IMR-90 (cell line): Measurements from ENCODE around the gene HECTD1. TPM values are rescaled to one million over a fixed set of nuclear protein-coding genes. Genes with fewer than 3 reads are reported as not detected.
"Not testable (repeated sequence)": the region's sequence is repeated elsewhere in the genome, so short reads cannot be mapped to it uniquely, and the experiment has no call there.

Experiments used
- ATAC-seq: fragments of 200-7000 bp; cut with Tn5 transposase; 2 replicates; pipeline ENCODE4 v1.9.1; 2020; ENCODE audit warnings: low read depth, mild to moderate bottlenecking, moderate library complexity
- BruUV-seq: library from RNA; stranded (reverse); fragments of 400-500 nt; replicated peaks from 2 replicates; lab custom pipeline; 2021; lab: Mats Ljungman, UMichigan
- CTCF ChIA-PET: fragments of 300-600 bp; formaldehyde crosslinking; extraction: SDS; loops from one replicate; lab custom pipeline; 2021; ENCODE audit warnings: antibody characterized with exemption; lab: Yijun Ruan, JAX
- POLR2A ChIA-PET: fragments of 300-600 bp; sonication (Branson Sonifier 250); formaldehyde crosslinking; loops from one replicate; lab custom pipeline; 2022; ENCODE audit warnings: antibody characterized with exemption; ENCODE audit not compliant: unreplicated experiment; lab: Charles Lee
- DNase-seq: peaks from one replicate; pipeline ENCODE4 v3.0.0; 2013
- H2AFZ ChIP-seq: replicated peaks from 2 replicates; pipeline ENCODE3; 2013; ENCODE audit warnings: low read length, mild to moderate bottlenecking; ENCODE audit not compliant: poor library complexity
- H2AK5ac ChIP-seq: 2 replicates; pipeline ENCODE4 v1.6.1; 2013; ENCODE audit warnings: low read depth, low read length, inconsistent platforms
- H2AK9ac ChIP-seq: replicated peaks from 2 replicates; pipeline ENCODE3; 2013; ENCODE audit warnings: mild to moderate bottlenecking, low read depth, low read length, moderate library complexity; ENCODE audit not compliant: poor library complexity
- H2BK120ac ChIP-seq: 2 replicates; pipeline ENCODE4 v1.6.1; 2013; ENCODE audit warnings: low read depth, low read length, inconsistent platforms
- H2BK15ac ChIP-seq: 3 replicates; pipeline ENCODE4 v1.6.1; 2013; ENCODE audit warnings: low read depth, low read length, inconsistent platforms
- H2BK20ac ChIP-seq: 2 replicates; pipeline ENCODE4 v1.6.1; 2013; ENCODE audit warnings: low read depth, mild to moderate bottlenecking, inconsistent platforms, low read length, moderate library complexity
- H2BK5ac ChIP-seq: 2 replicates; pipeline ENCODE4 v1.6.1; 2013; ENCODE audit warnings: mild to moderate bottlenecking, low read depth, low read length, inconsistent platforms; ENCODE audit not compliant: poor library complexity, severe bottlenecking
- H3K14ac ChIP-seq: replicated peaks from 2 replicates; pipeline ENCODE4 v1.6.1; 2013; ENCODE audit warnings: low read depth, low read length, inconsistent platforms
- H3K18ac ChIP-seq: 2 replicates; pipeline ENCODE4 v1.6.1; 2013; ENCODE audit warnings: low read depth, low read length, control low read depth
- H3K23ac ChIP-seq: 2 replicates; pipeline ENCODE4 v1.6.1; 2013; ENCODE audit warnings: low read depth, low read length, inconsistent platforms
- H3K27ac ChIP-seq: 2 replicates; pipeline ENCODE4 v1.5.1; 2013; ENCODE audit warnings: mild to moderate bottlenecking, control low read depth, low read length; ENCODE audit not compliant: insufficient read depth
- H3K27me3 ChIP-seq: 2 replicates; pipeline ENCODE4 v1.6.1; 2013; ENCODE audit warnings: low read length; ENCODE audit not compliant: control insufficient read depth, insufficient read depth
- H3K36me3 ChIP-seq: 2 replicates; pipeline ENCODE4 v1.6.1; 2013; ENCODE audit warnings: low read length, mixed read lengths; ENCODE audit not compliant: control insufficient read depth, insufficient read depth
- H3K4ac ChIP-seq: 2 replicates; pipeline ENCODE4 v1.6.1; 2013; ENCODE audit warnings: low read depth, low read length, inconsistent platforms
- H3K4me1 ChIP-seq: 2 replicates; pipeline ENCODE4 v1.6.1; 2013; ENCODE audit warnings: low read length, mixed read lengths; ENCODE audit not compliant: control insufficient read depth, insufficient read depth
- H3K4me2 ChIP-seq: 2 replicates; pipeline ENCODE4 v1.6.1; 2013; ENCODE audit warnings: low read depth, mild to moderate bottlenecking, control low read depth, low read length, moderate library complexity
- H3K4me3 ChIP-seq: 2 replicates; pipeline ENCODE4 v1.5.1; 2013; ENCODE audit warnings: low read depth, mild to moderate bottlenecking, control low read depth, low read length, moderate library complexity; ENCODE audit not compliant: insufficient read depth
- H3K56ac ChIP-seq: 2 replicates; pipeline ENCODE4 v1.6.1; 2013; ENCODE audit warnings: low read length, inconsistent platforms; ENCODE audit not compliant: insufficient read depth; ENCODE audit errors: extremely low read depth
- H3K79me1 ChIP-seq, 2 experiments: 2 replicates each; pipeline ENCODE4 v1.6.1; 2013; ENCODE audit warnings: low read length in 2 of 2, inconsistent platforms in 1 of 2, low read depth in 1 of 2
- H3K9ac ChIP-seq: 2 replicates; pipeline ENCODE4 v1.6.1; 2013; ENCODE audit warnings: low read depth, low read length, control low read depth
- H3K9me1 ChIP-seq: 2 replicates; pipeline ENCODE4 v1.6.1; 2013; ENCODE audit warnings: low read length, inconsistent platforms; ENCODE audit not compliant: insufficient read depth
- H3K9me3 ChIP-seq: 2 replicates; pipeline ENCODE4 v1.6.1; 2013; ENCODE audit warnings: low read length; ENCODE audit not compliant: control insufficient read depth, insufficient read depth
- H4K20me1 ChIP-seq: 2 replicates; pipeline ENCODE4 v1.6.1; 2013; ENCODE audit warnings: low read length, inconsistent platforms; ENCODE audit not compliant: insufficient read depth
- H4K5ac ChIP-seq: 2 replicates; pipeline ENCODE4 v1.6.1; 2013; ENCODE audit warnings: mild to moderate bottlenecking, low read depth, low read length, control low read depth
- H4K8ac ChIP-seq, 2 experiments: 2 replicates each; pipeline ENCODE4 v1.6.1; 2013; ENCODE audit warnings: low read depth in 2 of 2, low read length in 2 of 2, control low read depth in 1 of 2, inconsistent platforms in 1 of 2
- H4K91ac ChIP-seq: 2 replicates; pipeline ENCODE4 v1.6.1; 2013; ENCODE audit warnings: low read depth, low read length, inconsistent platforms; ENCODE audit not compliant: insufficient read depth
- WGBS, 2 experiments: methylation state at CpG; one replicate each; pipeline versions ENCODE4 v1.1.5 to v1.1.7; 2013; ENCODE audit warnings: missing lambda C conversion rate in 2 of 2; ENCODE audit not compliant: insufficient read length in 1 of 2; ENCODE audit errors: extremely low coverage in 2 of 2; 5-methylcytosine and 5-hydroxymethylcytosine counted together
- dilution Hi-C: fragments of 300-500 bp; cut with HindIII; formaldehyde crosslinking; loops from one replicate; pipeline ENCODE4 v1.14.3; 2018; ENCODE audit warnings: low sequenced_read_pairs; ENCODE audit not compliant: unreplicated experiment
- in situ Hi-C: fragments of 300-500 bp; cut with MboI; formaldehyde crosslinking; loops from 3 replicates; pipeline ENCODE4 v1.14.3; 2019; ENCODE audit warnings: low sequenced_read_pairs, inconsistent platforms, mixed read lengths
- intact Hi-C: fragments of 100-400 bp; cut with micrococcal nuclease; formaldehyde crosslinking; loops from 2 replicates; pipeline ENCODE4 v1.10.0; 2022
- polyA plus RNA-seq, 3 experiments: library from polyadenylated mRNA; depleted of rRNA; stranded (reverse); fragments of >200 nt; gene quantifications; 2 replicates each; pipeline ENCODE4 v1.2.3, GENCODE V29; 2012; ENCODE audit warnings: low replicate concordance in 1 of 3
- total RNA-seq: library from RNA; depleted of rRNA; stranded (reverse); fragments of >200 nt; gene quantifications from 2 replicates; pipeline ENCODE4 v1.2.3, GENCODE V29; 2012

The HECTD1 gene
- total and polyA plus RNA-seq, 2 of the 4 experiments (the other 2 are of a cell fraction): 48.5 to 228 TPM

GRCh38 chr14:31255918-31256317 is 48.3 kb upstream of the HECTD1 start:
- H4K5ac ChIP-seq, H3K4me2 ChIP-seq, H3K23ac ChIP-seq, H3K9me3 ChIP-seq, H3K4ac ChIP-seq, H2BK5ac ChIP-seq, BruUV-seq, H3K27me3 ChIP-seq, in situ Hi-C loops, H4K20me1 ChIP-seq, H3K14ac ChIP-seq, DNase-seq, H3K4me1 ChIP-seq, H3K9ac ChIP-seq, H3K18ac ChIP-seq, ATAC-seq, H3K56ac ChIP-seq, H2AK5ac ChIP-seq, H2BK120ac ChIP-seq, POLR2A ChIA-PET, H2AFZ ChIP-seq, H3K9me1 ChIP-seq, H3K27ac ChIP-seq, H4K8ac ChIP-seq, H2BK20ac ChIP-seq, dilution Hi-C loops, H2AK9ac ChIP-seq, H2BK15ac ChIP-seq, H3K79me1 ChIP-seq, H4K91ac ChIP-seq, H3K4me3 ChIP-seq, H3K36me3 ChIP-seq, intact Hi-C loops: not testable (repeated sequence)
- CTCF ChIA-PET: interaction anchor here (0.6 to 1.3 kb wide), 2 partner anchors 37 to 48 kb away, joined by 3 read pairs; no protein-coding TSS in a partner anchor
- WGBS, 2 experiments: no CpG with 5 or more reads among the region's 4 CpGs
